GM12878 (cell line): ENCODE data around the gene CAMKK1.

Source experiments
- ASH2L ChIP-seq: fragments of 300-600, 200-600 bp; sonication (generic); IDR thresholded peaks from 2 replicates; pipeline ENCODE4 v1.6.1; 2017; ENCODE audit warnings: low read depth, mild to moderate bottlenecking, borderline replicate concordance
- RBBP5 ChIP-seq: fragments of 200-600 bp; sonication (generic); conservative IDR thresholded peaks from 2 replicates; pipeline ENCODE4 v1.6.1; 2016
- SPI1 ChIP-seq: IDR thresholded peaks from 2 replicates; pipeline ENCODE4 v1.6.1; 2011; ENCODE audit warnings: low read depth, mild to moderate bottlenecking, low read length, moderate library complexity, borderline replicate concordance; ENCODE audit not compliant: insufficient read depth
- SUZ12 ChIP-seq: fragments of 200-600 bp; sonication (generic); IDR thresholded peaks from one replicate; pipeline ENCODE4 v1.6.1; 2018; ENCODE audit warnings: antibody characterized with exemption, mild to moderate bottlenecking; ENCODE audit not compliant: unreplicated experiment
- TCF7 ChIP-seq: IDR thresholded peaks from 2 replicates; pipeline ENCODE4 v1.6.1; 2014; ENCODE audit warnings: antibody characterized with exemption, borderline replicate concordance

- no peak for TF ChIP-seq ASH2L
- TF ChIP-seq TCF7: no peak
- no peak for TF ChIP-seq RBBP5
- no peak for TF ChIP-seq SPI1
- TF ChIP-seq SUZ12: no peak
Observed at GRCh38 chr17:3818786-3819185, 74.1 kb downstream of the CAMKK1 start.
